Panc1 (cell line): ENCODE data around the gene MRTFA. TPM values are rescaled to one million over a fixed set of nuclear protein-coding genes. Genes with fewer than 3 reads are reported as not detected.

ENCODE experiments used
- ATAC-seq: fragments of 200-7000 bp; cut with Tn5 transposase; 2 replicates; pipeline ENCODE4 v1.9.1; 2020; ENCODE audit warnings: mild to moderate bottlenecking, moderate library complexity
- BruUV-seq: library from RNA; stranded (reverse); fragments of 400-500 nt; replicated peaks from 2 replicates; lab custom pipeline; 2021; lab: Mats Ljungman, UMichigan
- CTCF ChIA-PET: fragments of 300-600 bp; sonication (Branson Sonifier 250); formaldehyde crosslinking; loops from one replicate; lab custom pipeline; 2022; ENCODE audit warnings: antibody characterized with exemption; lab: Charles Lee
- POLR2A ChIA-PET: fragments of 300-600 bp; sonication (Branson Sonifier 250); formaldehyde crosslinking; loops from one replicate; lab custom pipeline; 2022; ENCODE audit warnings: antibody characterized with exemption; lab: Charles Lee
- DNase-seq: peaks from one replicate; pipeline ENCODE4 v3.0.0-alpha.2; 2010; ENCODE audit warnings: low read depth, low spot score
- H3K27ac ChIP-seq: 2 replicates; pipeline ENCODE4 v1.5.1; 2011; ENCODE audit warnings: mild to moderate bottlenecking, low read length, inconsistent platforms
- H3K27me3 ChIP-seq: fragments of 200-500 bp; sonication (Bioruptor generic); 2 replicates; pipeline ENCODE4 v1.6.0; 2014; ENCODE audit warnings: low read length, inconsistent platforms; ENCODE audit not compliant: control insufficient read depth, insufficient read depth
- H3K36me3 ChIP-seq: fragments of 200-500 bp; sonication (Bioruptor generic); 2 replicates; pipeline ENCODE4 v1.5.1; 2014; ENCODE audit warnings: inconsistent platforms, mild to moderate bottlenecking, low read length, moderate library complexity; ENCODE audit not compliant: control insufficient read depth, insufficient read depth
- H3K4me1 ChIP-seq: 2 replicates; pipeline ENCODE4 v1.5.1; 2011; ENCODE audit warnings: inconsistent platforms, mild to moderate bottlenecking, low read length, moderate library complexity; ENCODE audit not compliant: control insufficient read depth, insufficient read depth
- H3K4me3 ChIP-seq, 2 experiments: 2 replicates each; pipeline ENCODE4 v1.5.1; 2011 to 2012; ENCODE audit warnings: low read depth in 2 of 2, low read length in 2 of 2, mild to moderate bottlenecking in 2 of 2, inconsistent platforms in 1 of 2, moderate library complexity in 1 of 2
- H3K9me3 ChIP-seq: fragments of 200-500 bp; sonication (Bioruptor generic); 2 replicates; pipeline ENCODE4 v1.5.1; 2014; ENCODE audit warnings: low read depth, mild to moderate bottlenecking, inconsistent platforms, low read length, moderate library complexity; ENCODE audit not compliant: control insufficient read depth, insufficient read depth
- CTCF ChIP-seq: fragments of 450-650 bp; IDR thresholded peaks from 2 replicates; pipeline ENCODE4 v1.5.1; 2017; ENCODE audit warnings: mild to moderate bottlenecking
- POLR2AphosphoS5 ChIP-seq: IDR thresholded peaks from 2 replicates; pipeline ENCODE4 v1.6.1; 2012; ENCODE audit warnings: mild to moderate bottlenecking, low read depth, low read length, moderate library complexity
- SIN3A ChIP-seq: IDR thresholded peaks from 2 replicates; pipeline ENCODE4 v1.6.1; 2012; ENCODE audit warnings: low read depth, mild to moderate bottlenecking, low read length, moderate library complexity, borderline replicate concordance; ENCODE audit not compliant: insufficient read depth
- TCF7L2 ChIP-seq: IDR thresholded peaks from 2 replicates; pipeline ENCODE4 v1.6.1; 2011; ENCODE audit warnings: mild to moderate bottlenecking, low read depth, low read length, inconsistent platforms
- in situ Hi-C: cut with HindIII; loops from 2 replicates; pipeline ENCODE4 v1.10.0; 2016; ENCODE audit warnings: low sequenced_read_pairs, low pct_unique_long_range_greater_than_20kb
- intact Hi-C: fragments of 100-400 bp; cut with micrococcal nuclease; formaldehyde crosslinking; loops from one replicate; pipeline ENCODE4 v1.10.0; 2022; ENCODE audit not compliant: unreplicated experiment
- total RNA-seq: library from RNA; stranded (reverse); gene quantifications from one replicate; pipeline ENCODE4 v1.2.1, GENCODE V29; 2021; ENCODE audit not compliant: unreplicated experiment
- TF ChIP-seq, protein P1 (sequence below), 2 experiments: IDR thresholded peaks; 2 replicates each; pipeline ENCODE4 v1.6.1; 2011 to 2012; ENCODE audit warnings: low read depth in 2 of 2, control low read depth in 1 of 2, low read length in 1 of 2, mild to moderate bottlenecking in 1 of 2, moderate library complexity in 1 of 2; ENCODE audit not compliant: insufficient read depth in 1 of 2

Gene MRTFA
- total RNA-seq, 1 experiment from 2014 or later = 62.1 TPM

GRCh38 chr22:40517631-40518030 lies 118.9 kb downstream of the MRTFA start:
- H3K27me3 ChIP-seq = no peaks in the 10 kb centered on the region
- no peak overlapping the region for H3K27ac ChIP-seq
- H3K36me3 ChIP-seq = no peaks in the 10 kb centered on the region; the same call in 1 of the 2 replicates
- no peaks in the 10 kb centered on the region for H3K9me3 ChIP-seq
- in situ Hi-C loops = no loop called here
- TF ChIP-seq, protein P1, sequence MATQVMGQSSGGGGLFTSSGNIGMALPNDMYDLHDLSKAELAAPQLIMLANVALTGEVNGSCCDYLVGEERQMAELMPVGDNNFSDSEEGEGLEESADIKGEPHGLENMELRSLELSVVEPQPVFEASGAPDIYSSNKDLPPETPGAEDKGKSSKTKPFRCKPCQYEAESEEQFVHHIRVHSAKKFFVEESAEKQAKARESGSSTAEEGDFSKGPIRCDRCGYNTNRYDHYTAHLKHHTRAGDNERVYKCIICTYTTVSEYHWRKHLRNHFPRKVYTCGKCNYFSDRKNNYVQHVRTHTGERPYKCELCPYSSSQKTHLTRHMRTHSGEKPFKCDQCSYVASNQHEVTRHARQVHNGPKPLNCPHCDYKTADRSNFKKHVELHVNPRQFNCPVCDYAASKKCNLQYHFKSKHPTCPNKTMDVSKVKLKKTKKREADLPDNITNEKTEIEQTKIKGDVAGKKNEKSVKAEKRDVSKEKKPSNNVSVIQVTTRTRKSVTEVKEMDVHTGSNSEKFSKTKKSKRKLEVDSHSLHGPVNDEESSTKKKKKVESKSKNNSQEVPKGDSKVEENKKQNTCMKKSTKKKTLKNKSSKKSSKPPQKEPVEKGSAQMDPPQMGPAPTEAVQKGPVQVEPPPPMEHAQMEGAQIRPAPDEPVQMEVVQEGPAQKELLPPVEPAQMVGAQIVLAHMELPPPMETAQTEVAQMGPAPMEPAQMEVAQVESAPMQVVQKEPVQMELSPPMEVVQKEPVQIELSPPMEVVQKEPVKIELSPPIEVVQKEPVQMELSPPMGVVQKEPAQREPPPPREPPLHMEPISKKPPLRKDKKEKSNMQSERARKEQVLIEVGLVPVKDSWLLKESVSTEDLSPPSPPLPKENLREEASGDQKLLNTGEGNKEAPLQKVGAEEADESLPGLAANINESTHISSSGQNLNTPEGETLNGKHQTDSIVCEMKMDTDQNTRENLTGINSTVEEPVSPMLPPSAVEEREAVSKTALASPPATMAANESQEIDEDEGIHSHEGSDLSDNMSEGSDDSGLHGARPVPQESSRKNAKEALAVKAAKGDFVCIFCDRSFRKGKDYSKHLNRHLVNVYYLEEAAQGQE (IDR thresholded peaks at IDR 0.05; ENCODE audit: insufficient read depth in 1 of 2, low read depth in 2 of 2, low read length in 1 of 2) = no peak
- TF ChIP-seq TCF7L2 (no peak), SIN3A (no peak), POLR2AphosphoS5 (no peak), CTCF (no peak)
- H3K4me3 ChIP-seq = no peak overlapping the region
- intact Hi-C loops = no loop called here
- ATAC-seq (no peak), DNase-seq (no peak)
- POLR2A ChIA-PET = interaction anchor here (0.6 kb wide), 1 partner anchor 9 kb away, joined by 5 read pairs; no protein-coding TSS in a partner anchor
- BruUV-seq = no TSS peak
- H3K4me1 ChIP-seq = peaks cover 6% of the 10 kb centered on the region; the same call in 1 of the 2 replicates
- CTCF ChIA-PET = interaction anchor here (0.6 kb wide), 1 partner anchor 29 kb away, joined by 3 read pairs; no protein-coding TSS in a partner anchor

DNA sequence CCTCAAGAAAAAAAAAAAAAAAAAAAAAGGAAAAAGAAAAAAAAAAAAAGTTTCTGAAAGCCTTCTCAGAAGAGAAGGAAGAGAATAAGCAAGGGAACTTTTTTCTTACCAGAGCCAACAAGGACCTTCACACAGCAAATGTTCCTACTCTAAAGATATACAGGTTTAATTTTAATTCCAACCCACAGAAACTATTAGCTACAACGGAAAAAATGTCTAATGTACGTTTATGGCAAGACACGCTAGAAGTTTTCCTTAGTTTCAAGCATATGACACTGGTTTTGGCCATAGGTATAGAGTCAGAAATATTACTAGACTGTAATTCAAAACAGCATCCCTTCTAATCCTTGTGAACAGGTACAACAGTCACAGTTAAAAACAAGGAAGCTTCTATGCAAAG lies 120.1 kb downstream of the MRTFA start:
- Histone ChIP-seq H3K27me3 (no peaks in the 10 kb centered on the region), H3K36me3 (no peaks in the 10 kb centered on the region; the same call in 1 of the 2 replicates), H3K9me3 (no peaks in the 10 kb centered on the region), H3K27ac (no peak overlapping the region), H3K4me1 (peaks cover 13% of the 10 kb centered on the region), H3K4me3 (no peak overlapping the region)
- TF ChIP-seq, protein P1 (IDR thresholded peaks at IDR 0.05; ENCODE audit: insufficient read depth in 1 of 2, low read depth in 2 of 2, low read length in 1 of 2) = no peak
- TF ChIP-seq POLR2AphosphoS5 (no peak), SIN3A (no peak), CTCF (no peak), TCF7L2 (no peak)
- ChIA-PET CTCF (interaction anchor here (0.5 kb wide), 1 partner anchor 11 kb away, joined by 4 read pairs; no protein-coding TSS in a partner anchor), POLR2A (no interaction called here)
- no TSS peak for BruUV-seq
- no peak for DNase-seq
- in situ Hi-C loops (no loop called here), intact Hi-C loops (no loop called here)
- no peak for ATAC-seq
